Pancreas (tissue), 10 donors: ENCODE measurements around the gene NIP7. TPM values are rescaled to one million over a fixed set of nuclear protein-coding genes. Genes with fewer than 3 reads are reported as not detected.

Source experiments
- ATAC-seq, 4 donors: fragments of 200-7000 bp; cut with Tn5 transposase; one replicate each; pipeline versions ENCODE4 v1.8.0 to v1.9.1; 2020; ENCODE audit warnings: mild to moderate bottlenecking in 4 of 4, moderate library complexity in 4 of 4
- DNase-seq, 6 donors: peaks; one replicate each; pipeline ENCODE4 v3.0.0-alpha.2; 2020
- FAIRE-seq: peaks from 2 replicates; lab custom pipeline; 2012; peaks lifted over from hg19 to GRCh38; lab: Jason Lieb, UNC
- H3K27ac ChIP-seq, 4 donors: fragments of 200-600 bp; sonication (generic); 1 replicate in 3 of 4; 2 replicates in 1 of 4; pipeline versions ENCODE4 v1.5.0 to v1.8.0; 2020
- H3K27me3 ChIP-seq, 4 donors: fragments of 200-600 bp; one replicate each; pipeline ENCODE4 v1.8.0; 2021
- H3K36me3 ChIP-seq, 3 donors: fragments of 200-600 bp; sonication (generic) in 1 of 3; one replicate each; pipeline versions ENCODE4 v1.5.0 to v1.8.0; 2020 to 2021
- H3K4me1 ChIP-seq, 3 donors: fragments of 200-600 bp; one replicate each; pipeline ENCODE4 v1.8.0; 2021
- H3K4me3 ChIP-seq, 4 donors: fragments of 200-600 bp; sonication (generic) in 2 of 4; one replicate each; pipeline versions ENCODE4 v1.5.0 to v1.8.0; 2020 to 2021
- H3K9me3 ChIP-seq, 4 donors: fragments of 200-600 bp; one replicate each; pipeline ENCODE4 v1.8.0; 2021
- WGBS, 2 donors: extraction: QIAGEN DNeasy Blood & Tissue Kit; methylation state at CpG; one replicate each; pipeline ENCODE4 v1.1.7; 2013; 5-methylcytosine and 5-hydroxymethylcytosine counted together
- intact Hi-C, 3 donors: fragments of 100-400 bp; cut with DNase I; formaldehyde crosslinking; loops; one replicate each; pipeline versions ENCODE4 v1.11.1 to v1.14.2; 2022
- polyA plus RNA-seq, 2 donors: library from polyadenylated mRNA; stranded (reverse); fragments of 200-250 nt; gene quantifications; one replicate each; pipeline ENCODE4 v1.2.3, GENCODE V29; 2013
- total RNA-seq, 6 donors: library from RNA; stranded (reverse); fragmentation: NEBNext Ultra II Directional in 4 of 6; extraction: Animal tissue kit (Norgen Biotek cat#: 25700) in 4 of 6; gene quantifications; one replicate each; pipeline versions ENCODE4 v1.2.1 to v1.2.4, GENCODE V29; 2021 to 2023
- TF ChIP-seq, protein P1 (sequence below), 4 donors: fragments of 200-600 bp; sonication (generic) in 3 of 4; IDR thresholded peaks; one replicate each; pipeline versions ENCODE4 v1.5.0 to v1.8.0; 2021; ENCODE audit warnings: antibody characterized with exemption in 4 of 4
- donor health status: healthy with polysubstance abuse.
- donor health status: DM: no; HTN: no; CAD: no; lungs with moderate emphysema.
- donor health status: DM: no; HTN: no; CAD: no.
- donor health status: control.
- donor health status: control.
- donor health status: Bipolar disorder and iron deficiency.
- donor health status: DM: yes; HTN: yes; CAD: no.
- donor health status: DM: no; HTN: no; CAD: no.
- donor health status: DM: no; HTN: no; CAD: no.
- donor health status: DM: yes; HTN: yes; CAD: no.

The NIP7 gene
- total and polyA plus RNA-seq, 8 donors: 4.7 to 9.4 (median 7.1) TPM

DNA sequence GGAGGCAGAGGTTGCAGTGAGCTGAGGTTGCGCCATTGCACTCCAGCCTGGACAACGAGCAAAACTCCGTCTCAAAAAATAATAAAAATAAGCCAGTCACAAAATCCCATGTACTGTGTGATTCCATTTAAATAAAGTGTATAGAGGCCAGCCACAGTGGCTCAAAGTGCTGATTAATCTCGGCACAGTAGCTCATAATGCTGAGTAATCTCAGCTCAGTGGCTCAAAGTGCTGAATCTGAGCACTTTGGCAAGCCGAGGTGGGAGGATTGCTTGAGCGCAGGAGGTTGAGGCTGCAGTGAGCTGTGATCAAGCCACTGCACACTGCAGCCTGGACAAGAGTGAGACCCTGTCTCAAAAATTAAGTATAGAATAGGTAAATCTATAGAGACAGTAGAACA lies 7.1 kb downstream of the NIP7 start:
- no peak for ATAC-seq
- peaks cover 0 to 10% (median 0%) of the 10 kb centered on the region in 3 donors for H3K36me3 ChIP-seq
- H3K27me3 ChIP-seq: no peaks in the 10 kb centered on the region
- no peak overlapping the region for H3K27ac ChIP-seq
- WGBS, 2 donors: 80 to 87% methylated on average over 6 of the region's 6 CpGs
- intact Hi-C loops: no loop called here
- no peak overlapping the region for H3K4me3 ChIP-seq
- H3K9me3 ChIP-seq: no peaks in the 10 kb centered on the region
- no peak for FAIRE-seq
- peaks cover 6 to 10% (median 7%) of the 10 kb centered on the region in 3 donors for H3K4me1 ChIP-seq
- TF ChIP-seq, protein P1, sequence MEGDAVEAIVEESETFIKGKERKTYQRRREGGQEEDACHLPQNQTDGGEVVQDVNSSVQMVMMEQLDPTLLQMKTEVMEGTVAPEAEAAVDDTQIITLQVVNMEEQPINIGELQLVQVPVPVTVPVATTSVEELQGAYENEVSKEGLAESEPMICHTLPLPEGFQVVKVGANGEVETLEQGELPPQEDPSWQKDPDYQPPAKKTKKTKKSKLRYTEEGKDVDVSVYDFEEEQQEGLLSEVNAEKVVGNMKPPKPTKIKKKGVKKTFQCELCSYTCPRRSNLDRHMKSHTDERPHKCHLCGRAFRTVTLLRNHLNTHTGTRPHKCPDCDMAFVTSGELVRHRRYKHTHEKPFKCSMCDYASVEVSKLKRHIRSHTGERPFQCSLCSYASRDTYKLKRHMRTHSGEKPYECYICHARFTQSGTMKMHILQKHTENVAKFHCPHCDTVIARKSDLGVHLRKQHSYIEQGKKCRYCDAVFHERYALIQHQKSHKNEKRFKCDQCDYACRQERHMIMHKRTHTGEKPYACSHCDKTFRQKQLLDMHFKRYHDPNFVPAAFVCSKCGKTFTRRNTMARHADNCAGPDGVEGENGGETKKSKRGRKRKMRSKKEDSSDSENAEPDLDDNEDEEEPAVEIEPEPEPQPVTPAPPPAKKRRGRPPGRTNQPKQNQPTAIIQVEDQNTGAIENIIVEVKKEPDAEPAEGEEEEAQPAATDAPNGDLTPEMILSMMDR (IDR thresholded peaks at IDR 0.05): no peak
- no peak for DNase-seq

DNA sequence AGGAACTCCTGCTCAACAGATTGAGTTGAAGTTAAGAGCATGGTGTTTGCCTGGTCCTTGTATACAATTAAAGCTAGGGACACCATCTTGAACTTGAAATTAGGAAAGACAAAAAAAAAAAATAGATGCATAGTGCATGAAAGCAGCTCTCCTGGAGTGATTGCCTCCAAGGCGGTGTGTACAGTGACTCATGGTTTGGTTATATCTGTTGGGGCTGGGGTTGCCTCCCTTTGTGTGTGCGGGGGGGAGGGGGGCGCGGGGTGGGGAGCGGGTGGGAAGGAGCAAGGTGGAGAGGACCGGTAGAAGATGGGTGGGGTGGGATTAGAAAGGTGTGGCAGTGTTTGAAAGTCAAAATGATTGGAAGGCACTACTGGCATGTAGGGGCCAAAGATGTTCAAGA lies 8.7 kb downstream of the NIP7 start:
- FAIRE-seq (no peak), DNase-seq (no peak), ATAC-seq (no peak)
- 91 to 98% methylated on average over 6 of the region's 6 CpGs for WGBS, 2 donors
- H3K27me3 ChIP-seq: no peaks in the 10 kb centered on the region
- H3K36me3 ChIP-seq: peaks cover 0 to 10% (median 0%) of the 10 kb centered on the region in 3 donors
- no peak overlapping the region for H3K4me3 ChIP-seq
- no peak overlapping the region for H3K27ac ChIP-seq
- TF ChIP-seq, protein P1 (IDR thresholded peaks at IDR 0.05): no peak
- H3K9me3 ChIP-seq: no peaks in the 10 kb centered on the region
- peaks cover 7 to 15% (median 11%) of the 10 kb centered on the region in 3 donors for H3K4me1 ChIP-seq
- intact Hi-C loops: no loop called here

DNA sequence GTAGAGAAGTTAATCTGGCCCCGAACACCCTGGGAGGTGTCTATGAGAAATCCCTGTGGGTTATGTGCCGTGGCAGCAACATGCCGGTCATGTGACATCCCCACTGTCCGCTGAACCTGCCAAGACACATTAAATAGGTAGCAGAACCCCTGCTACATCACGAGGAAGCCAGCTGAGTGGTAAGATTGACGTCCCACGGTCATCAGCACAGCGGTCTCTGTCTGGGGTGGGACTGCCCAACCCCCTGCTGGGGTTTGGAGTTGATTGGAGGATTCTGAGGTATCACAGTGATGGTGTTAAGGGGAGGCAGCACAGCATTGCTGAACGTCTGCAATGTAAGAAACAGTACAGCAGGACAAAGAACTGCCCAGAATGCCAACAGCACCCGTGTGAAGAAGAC lies 10.0 kb downstream of the NIP7 start:
- peaks cover 0 to 10% (median 0%) of the 10 kb centered on the region in 3 donors for H3K36me3 ChIP-seq
- H3K9me3 ChIP-seq: no peaks in the 10 kb centered on the region
- TF ChIP-seq, protein P1 (IDR thresholded peaks at IDR 0.05): no peak
- H3K27ac ChIP-seq: no peak overlapping the region
- intact Hi-C loops: no loop called here
- H3K4me3 ChIP-seq: peak overlapping the region in 3 of 4 donors; percentile 35 to 50 (median 50)
- WGBS, 2 donors: 36 to 54% methylated on average over 10 of the region's 10 CpGs
- H3K27me3 ChIP-seq: no peaks in the 10 kb centered on the region
- peaks cover 7 to 15% (median 11%) of the 10 kb centered on the region in 3 donors for H3K4me1 ChIP-seq
- FAIRE-seq: no peak
- peak in 1 of 6 donors; percentile 27 for DNase-seq
- no peak for ATAC-seq

DNA sequence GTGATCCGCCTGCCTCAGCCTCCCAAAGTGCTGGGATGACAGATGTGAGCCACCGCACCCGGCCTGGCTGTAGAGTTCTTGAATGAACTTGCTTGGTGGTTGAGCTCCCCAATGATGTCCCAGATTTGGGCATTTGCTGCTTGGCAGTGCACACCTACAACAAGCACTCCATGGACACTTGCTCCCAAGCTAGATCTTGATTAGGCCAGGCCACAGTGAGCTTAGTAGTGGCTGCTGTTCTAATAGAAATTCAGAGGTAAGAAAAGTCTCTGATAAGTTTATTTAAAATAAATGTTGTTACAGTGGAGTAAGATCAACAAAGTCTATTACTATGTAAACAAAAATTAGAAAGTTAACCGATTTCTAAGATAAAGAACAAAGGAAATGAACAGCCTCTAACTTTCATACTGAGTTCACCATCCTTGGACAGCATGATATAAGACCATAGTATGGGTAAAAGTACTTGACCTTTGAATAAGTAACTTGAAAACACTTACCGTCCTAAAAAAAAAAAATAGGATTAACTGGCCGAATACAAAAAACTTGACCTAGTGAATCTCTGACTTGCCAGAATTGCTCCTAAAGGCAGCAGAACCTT lies 11.1 kb downstream of the NIP7 start:
- ATAC-seq (peak; percentile 25 to 61 (median 50)), FAIRE-seq (no peak), DNase-seq (peak in 1 of 6 donors; percentile 41)
- Histone ChIP-seq H3K9me3 (no peaks in the 10 kb centered on the region), H3K27ac (peak overlapping the region; percentile 55 to 79 (median 66)), H3K27me3 (no peaks in the 10 kb centered on the region), H3K4me1 (peaks cover 7 to 15% (median 11%) of the 10 kb centered on the region in 3 donors), H3K4me3 (peak overlapping the region; percentile 24 to 50 (median 42)), H3K36me3 (peaks cover 0 to 10% (median 0%) of the 10 kb centered on the region in 3 donors)
- WGBS, 2 donors: 23 to 25% methylated on average over 6 of the region's 6 CpGs
- TF ChIP-seq, protein P1 (IDR thresholded peaks at IDR 0.05): no peak
- intact Hi-C loops: no loop called here
